Coronary artery (tissue), 2 donors: ENCODE results near the gene STAT6.

Source experiments
- DNase-seq: peaks from one replicate; pipeline ENCODE4 v3.0.0-alpha.2; 2017; ENCODE audit warnings: low spot score
- H3K27ac ChIP-seq, 2 donors: fragments of 200-600 bp; sonication (generic); one replicate each; pipeline ENCODE4 v1.5.1; 2016 to 2019
- H3K4me3 ChIP-seq: fragments of 200-600 bp; sonication (generic); 2 replicates; pipeline ENCODE4 v1.5.1; 2016; ENCODE audit warnings: mild to moderate bottlenecking, moderate library complexity
- CTCF ChIP-seq: fragments of 200-600 bp; sonication (generic); IDR thresholded peaks from one replicate; pipeline ENCODE4 v1.5.1; 2019; ENCODE audit warnings: antibody characterized with exemption

STAT6 gene

GRCh38 chr12:57129889-57130288, 18.7 kb upstream of the STAT6 start:
- TF ChIP-seq CTCF: no peak
- Histone ChIP-seq H3K4me3 (peak overlapping the region; percentile 81), H3K27ac (peak overlapping the region; percentile 90 to 99)
- DNase-seq: no peak

GRCh38 chr12:57129321-57129842, 18.2 kb upstream of the STAT6 start:
- TF ChIP-seq CTCF: no peak
- Histone ChIP-seq H3K4me3 (peak overlapping the region; percentile 81), H3K27ac (peak overlapping the region; percentile 90 to 99)
- no peak for DNase-seq

- DNase-seq: no peak
- peak overlapping the region; percentile 90 to 99 for H3K27ac ChIP-seq
- H3K4me3 ChIP-seq: peak overlapping the region; percentile 81
- no peak for TF ChIP-seq CTCF
Measured at GRCh38 chr12:57128519-57129247, 17.5 kb upstream of the STAT6 start.

- no peak for TF ChIP-seq CTCF
- peak within 1 kb of the TSS; percentile 90 to 99 for H3K27ac ChIP-seq
Measured at GRCh38 chr12:57127726-57128518, 16.8 kb upstream of the STAT6 start, which contains the start of gene LRP1. LRP1 (plus strand) TSS chr12:57128483; CDS start chr12:57128965, 482 bp downstream.

GRCh38 chr12:57127101-57127725, 16.1 kb upstream of the STAT6 start:
- TF ChIP-seq CTCF: peak; percentile 10
- Histone ChIP-seq H3K4me3 (peak overlapping the region; percentile 81), H3K27ac (peak overlapping the region; percentile 90 to 99)
- DNase-seq: no peak

More at GRCh38 chr12:57127726-57128518, 16.8 kb upstream of the STAT6 start, which contains the start of gene LRP1:
- peak; percentile 92 for DNase-seq
- H3K4me3 ChIP-seq: peak within 1 kb of the TSS; percentile 81

GRCh38 chr12:57126561-57126960, 15.4 kb upstream of the STAT6 start:
- peak overlapping the region; percentile 90 to 99 for H3K27ac ChIP-seq
- no peak for TF ChIP-seq CTCF
- peak overlapping the region; percentile 81 for H3K4me3 ChIP-seq
- no peak for DNase-seq
